HL-60/S4 treated with retinoic acid at 250 ng/mL for 4 days and 3 days (cell line): ENCODE measurements around the gene ARHGEF7.
"Not testable (repeated sequence)": the region's sequence is repeated elsewhere in the genome, so short reads cannot be mapped to it uniquely, and the experiment has no call there.

Source experiments
- in situ Hi-C: fragments of 300-500 bp; cut with MboI; formaldehyde crosslinking; loops from 2 replicates; pipeline ENCODE4 v1.7.0; 2022; ENCODE audit warnings: low sequenced_read_pairs

ARHGEF7 gene, protein sequence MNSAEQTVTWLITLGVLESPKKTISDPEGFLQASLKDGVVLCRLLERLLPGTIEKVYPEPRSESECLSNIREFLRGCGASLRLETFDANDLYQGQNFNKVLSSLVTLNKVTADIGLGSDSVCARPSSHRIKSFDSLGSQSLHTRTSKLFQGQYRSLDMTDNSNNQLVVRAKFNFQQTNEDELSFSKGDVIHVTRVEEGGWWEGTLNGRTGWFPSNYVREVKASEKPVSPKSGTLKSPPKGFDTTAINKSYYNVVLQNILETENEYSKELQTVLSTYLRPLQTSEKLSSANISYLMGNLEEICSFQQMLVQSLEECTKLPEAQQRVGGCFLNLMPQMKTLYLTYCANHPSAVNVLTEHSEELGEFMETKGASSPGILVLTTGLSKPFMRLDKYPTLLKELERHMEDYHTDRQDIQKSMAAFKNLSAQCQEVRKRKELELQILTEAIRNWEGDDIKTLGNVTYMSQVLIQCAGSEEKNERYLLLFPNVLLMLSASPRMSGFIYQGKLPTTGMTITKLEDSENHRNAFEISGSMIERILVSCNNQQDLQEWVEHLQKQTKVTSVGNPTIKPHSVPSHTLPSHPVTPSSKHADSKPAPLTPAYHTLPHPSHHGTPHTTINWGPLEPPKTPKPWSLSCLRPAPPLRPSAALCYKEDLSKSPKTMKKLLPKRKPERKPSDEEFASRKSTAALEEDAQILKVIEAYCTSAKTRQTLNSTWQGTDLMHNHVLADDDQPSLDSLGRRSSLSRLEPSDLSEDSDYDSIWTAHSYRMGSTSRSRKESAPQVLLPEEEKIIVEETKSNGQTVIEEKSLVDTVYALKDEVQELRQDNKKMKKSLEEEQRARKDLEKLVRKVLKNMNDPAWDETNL

DNA sequence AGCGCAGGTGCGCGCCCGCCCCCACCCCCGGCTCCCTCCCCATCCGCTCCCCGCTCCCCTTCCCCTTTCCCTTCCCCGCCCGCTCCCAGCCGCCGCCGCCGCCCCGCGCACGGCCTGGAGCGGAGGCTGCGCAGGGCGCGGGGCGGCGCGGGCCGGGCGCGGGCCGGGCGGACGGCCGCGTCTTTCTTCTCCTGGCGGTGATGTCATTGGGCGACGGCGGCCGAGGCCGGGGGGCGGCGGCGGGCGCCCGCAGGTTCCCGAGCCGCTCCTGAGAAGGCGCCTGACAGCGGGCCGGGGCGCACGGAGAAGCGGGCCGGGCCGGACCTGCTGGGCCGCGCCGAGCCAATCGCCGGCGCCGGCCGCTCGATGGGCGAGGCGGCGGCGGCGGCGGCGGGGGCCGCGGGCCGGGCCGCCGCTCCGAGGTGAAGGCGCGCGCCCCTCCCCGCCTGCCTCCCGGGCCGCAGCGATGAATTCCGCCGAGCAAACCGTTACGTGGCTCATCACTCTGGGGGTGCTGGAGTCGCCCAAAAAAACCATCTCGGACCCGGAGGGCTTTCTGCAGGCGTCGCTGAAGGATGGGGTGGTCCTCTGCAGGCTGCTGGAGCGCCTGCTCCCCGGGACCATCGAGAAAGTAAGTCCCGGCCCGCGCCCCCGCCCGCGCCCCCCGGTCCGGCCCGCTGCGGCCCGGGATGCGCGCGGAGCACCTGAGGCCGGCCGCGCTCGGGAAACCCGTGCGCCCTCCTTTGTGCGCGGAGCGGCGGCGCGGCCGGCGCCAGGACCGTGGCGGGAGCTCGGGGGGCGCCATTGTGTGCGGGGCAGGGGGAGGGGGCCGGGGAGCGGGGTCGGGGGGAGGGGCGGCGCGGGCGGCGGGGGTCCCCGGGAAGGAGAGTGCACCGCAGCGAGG lies at the start of gene ARHGEF7:
TSS of gene ARHGEF7 (plus strand) at position 250 of the 904 bp plus-strand sequence. CDS start at position 467, 217 bp downstream.
- in situ Hi-C loops = no loop called here

- in situ Hi-C loops = no loop called here
Observed at GRCh38 chr13:111065698-111066097, 49.4 kb upstream of the ARHGEF7 start.

DNA sequence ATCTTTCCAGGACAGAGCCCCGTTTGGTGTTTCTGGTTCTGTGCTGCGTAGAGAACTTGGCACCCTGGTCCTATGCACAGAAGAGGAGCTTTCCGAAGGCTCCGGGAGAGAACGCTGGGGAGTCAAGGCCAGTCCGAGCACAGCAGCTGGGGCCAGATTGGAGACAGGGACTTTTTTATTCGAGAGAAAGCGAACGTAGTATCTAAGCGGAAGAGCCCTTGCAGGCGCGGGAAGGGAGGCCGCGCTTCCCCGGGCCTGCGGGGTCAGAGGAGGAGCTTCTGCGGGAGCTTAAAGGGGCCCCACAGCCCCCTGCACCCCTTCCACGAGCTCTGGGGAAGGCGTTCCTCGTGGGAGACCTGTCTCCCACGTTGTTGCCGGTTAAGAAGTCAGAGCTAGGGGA lies 48.6 kb upstream of the ARHGEF7 start:
- in situ Hi-C loops = no loop called here

GRCh38 chr13:111068009-111068350 lies 47.1 kb upstream of the ARHGEF7 start:
- in situ Hi-C loops = no loop called here

GRCh38 chr13:111071120-111071519 lies 44.0 kb upstream of the ARHGEF7 start:
- in situ Hi-C loops = not testable (repeated sequence)

DNA sequence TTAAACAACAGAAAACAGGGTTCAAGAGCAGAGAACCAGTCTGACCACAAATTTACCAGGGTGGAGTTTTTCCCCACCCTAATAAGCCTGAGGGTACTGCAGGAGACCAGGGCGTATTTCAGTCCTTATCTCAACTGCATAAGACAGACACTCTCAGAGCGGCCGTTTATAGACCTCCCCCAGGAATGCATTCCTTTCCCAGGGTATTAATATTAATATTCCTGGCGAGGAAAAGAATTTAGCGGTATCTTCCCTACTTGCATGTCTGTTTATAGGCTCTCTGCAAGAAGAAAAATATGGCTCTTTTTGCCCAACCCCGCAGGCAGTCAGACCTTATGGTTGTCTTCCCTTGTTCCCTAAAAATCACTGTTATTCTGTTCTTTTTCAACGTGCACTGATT lies 43.6 kb upstream of the ARHGEF7 start:
- in situ Hi-C loops = not testable (repeated sequence)

GRCh38 chr13:111074826-111075225 lies 40.3 kb upstream of the ARHGEF7 start:
- in situ Hi-C loops = no loop called here

DNA sequence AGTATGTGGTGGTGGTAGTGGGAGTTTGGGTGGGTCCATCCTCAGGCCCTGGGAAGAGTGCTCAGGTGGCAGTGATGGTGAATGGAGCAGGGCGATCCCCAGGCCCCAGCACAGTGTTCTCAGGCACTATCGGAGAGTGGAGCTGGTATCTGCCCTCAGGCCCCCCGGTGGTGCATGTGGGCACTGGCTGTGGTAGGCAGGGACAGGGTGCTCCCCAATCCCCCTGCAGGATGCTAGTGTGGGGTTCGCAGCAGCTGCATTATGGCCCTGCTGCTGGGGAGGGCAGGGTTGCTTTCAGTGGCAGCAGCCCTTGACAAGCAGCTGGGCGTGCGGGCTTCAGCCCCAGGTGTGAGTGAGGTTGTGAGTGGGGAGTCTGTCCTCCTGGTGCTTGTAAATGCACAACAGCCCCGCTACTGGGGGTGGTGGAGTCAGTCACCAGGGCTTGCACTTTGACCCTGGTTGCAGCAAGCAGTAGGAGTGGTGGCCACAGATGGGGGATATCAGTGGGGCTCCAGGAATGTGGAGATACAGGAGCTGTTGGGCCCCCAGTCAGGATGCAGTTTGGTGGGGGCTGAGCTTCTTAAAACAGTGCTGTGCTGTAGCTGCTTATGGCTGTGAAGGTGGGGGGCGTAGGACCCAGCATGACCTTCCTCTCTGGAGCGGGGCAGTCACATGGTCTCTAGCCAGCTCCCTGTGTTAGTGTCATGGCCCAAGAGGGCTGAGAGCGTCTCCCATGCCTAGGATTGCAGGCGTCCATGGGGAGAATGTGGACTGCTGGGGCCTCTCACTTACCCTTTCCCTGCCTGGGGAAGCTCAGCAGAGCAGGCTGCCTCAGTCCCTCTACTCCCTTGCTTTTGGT lies 38.7 kb upstream of the ARHGEF7 start:
- in situ Hi-C loops = no loop called here

- in situ Hi-C loops = no loop called here
Observed at GRCh38 chr13:111079375-111079774, 35.7 kb upstream of the ARHGEF7 start.

DNA sequence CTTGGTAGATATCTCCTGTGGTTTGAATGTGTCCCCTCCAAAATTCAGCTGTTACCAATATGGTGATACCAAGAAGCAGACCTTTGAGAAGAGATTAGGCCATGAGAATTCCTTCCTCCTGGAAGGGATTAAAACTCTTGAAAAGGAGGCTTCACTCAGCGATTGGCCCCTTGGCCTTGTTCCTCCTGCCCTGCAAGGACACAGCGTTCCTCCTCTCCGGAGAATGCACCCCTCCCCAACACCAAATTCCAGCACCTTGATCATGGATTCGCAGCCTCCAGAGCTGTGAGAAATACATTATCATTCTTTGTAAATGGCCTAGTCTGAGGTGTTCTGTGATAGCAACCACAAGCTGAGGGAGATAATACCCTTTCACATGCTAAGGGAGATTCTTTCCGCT lies 34.5 kb upstream of the ARHGEF7 start:
- in situ Hi-C loops = no loop called here

GRCh38 chr13:111082240-111082639 lies 32.9 kb upstream of the ARHGEF7 start:
- in situ Hi-C loops = no loop called here

GRCh38 chr13:111082769-111083168 lies 32.3 kb upstream of the ARHGEF7 start:
- in situ Hi-C loops = not testable (repeated sequence)

GRCh38 chr13:111083693-111084092 lies 31.4 kb upstream of the ARHGEF7 start:
- in situ Hi-C loops = not testable (repeated sequence)

- in situ Hi-C loops = no loop called here
Observed at GRCh38 chr13:111090169-111090568, 24.9 kb upstream of the ARHGEF7 start.

DNA sequence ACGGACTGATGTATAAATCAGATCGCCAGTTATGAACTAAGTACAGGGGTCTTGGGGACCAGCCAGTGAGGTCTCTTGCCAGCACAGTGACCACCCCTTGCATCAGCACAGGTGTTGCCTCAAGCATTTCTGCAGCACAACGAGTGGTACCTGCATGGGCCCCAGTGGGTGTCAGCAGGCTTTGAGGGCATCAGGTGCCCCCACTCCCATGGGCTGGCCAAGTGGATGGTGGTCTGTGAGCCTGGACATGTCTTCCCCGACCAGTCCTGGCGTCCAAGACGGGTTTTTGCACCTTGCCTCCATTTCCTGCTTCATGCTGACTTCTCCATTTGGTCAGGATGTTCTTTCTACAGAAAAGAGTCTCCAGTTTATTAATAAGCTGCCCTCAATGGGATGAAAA lies 22.4 kb upstream of the ARHGEF7 start:
- in situ Hi-C loops = no loop called here

DNA sequence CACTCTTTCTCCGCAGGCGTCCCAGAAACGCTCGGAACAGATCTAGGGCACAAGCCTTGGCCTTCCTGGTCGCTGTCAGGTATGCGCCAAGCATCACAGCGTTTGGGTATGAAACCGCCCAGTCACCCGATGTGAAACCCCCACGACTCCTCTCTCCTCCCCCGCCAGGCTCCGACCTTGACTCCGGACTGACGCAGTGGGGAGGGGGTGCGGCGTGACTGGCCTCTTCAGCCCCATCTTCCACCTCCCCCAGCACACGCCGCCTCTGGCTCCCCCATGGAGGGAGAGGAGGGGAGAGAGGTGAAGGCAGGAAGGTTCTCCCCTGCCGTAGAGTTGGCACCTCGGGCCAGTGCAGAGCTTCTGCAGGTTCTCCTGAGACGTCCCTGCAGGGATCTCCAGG lies 22.0 kb upstream of the ARHGEF7 start:
- in situ Hi-C loops = no loop called here

GRCh38 chr13:111093634-111094033 lies 21.5 kb upstream of the ARHGEF7 start:
- in situ Hi-C loops = no loop called here

GRCh38 chr13:111095031-111095840 lies 19.9 kb upstream of the ARHGEF7 start:
- in situ Hi-C loops = no loop called here

DNA sequence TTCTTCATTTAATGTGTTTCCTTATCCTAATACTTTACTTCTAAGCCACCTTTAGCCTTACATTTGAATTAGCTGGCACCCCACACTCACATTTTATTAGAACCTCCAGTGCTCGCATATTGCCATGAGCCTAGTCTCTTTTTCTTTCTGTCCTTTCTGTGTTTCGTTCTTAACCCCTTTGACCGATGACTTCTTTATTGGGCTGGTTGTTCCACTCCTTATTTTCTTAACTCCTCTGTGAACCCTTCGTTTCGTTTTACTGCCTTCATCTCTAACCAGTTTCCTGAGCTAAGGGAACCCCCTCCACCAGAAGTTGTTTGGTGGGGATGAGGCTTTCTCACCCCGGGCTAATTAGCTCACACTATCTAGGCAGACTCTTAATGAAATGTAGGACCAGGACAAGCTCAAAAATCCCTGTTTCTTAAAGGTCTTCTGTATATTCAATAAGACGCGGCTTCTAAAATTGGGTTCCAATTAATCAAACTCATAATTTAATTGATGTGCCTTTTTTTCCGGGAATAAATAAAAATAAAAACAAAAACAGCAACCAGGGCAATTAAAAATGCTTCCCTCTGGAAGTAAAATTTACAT lies 19.1 kb upstream of the ARHGEF7 start:
- in situ Hi-C loops = no loop called here
